Measurements from ENCODE around the gene PRKCZ. TPM values are rescaled to one million over a fixed set of nuclear protein-coding genes. Genes with fewer than 3 reads are reported as not detected.

PRKCZ gene
- total and polyA plus RNA-seq, 9 of the 15 experiments (the other 6 are each of a cell fraction or from before 2014, with no cell fraction given): 0.07 to 3.1 (median 1.3) TPM

DNA sequence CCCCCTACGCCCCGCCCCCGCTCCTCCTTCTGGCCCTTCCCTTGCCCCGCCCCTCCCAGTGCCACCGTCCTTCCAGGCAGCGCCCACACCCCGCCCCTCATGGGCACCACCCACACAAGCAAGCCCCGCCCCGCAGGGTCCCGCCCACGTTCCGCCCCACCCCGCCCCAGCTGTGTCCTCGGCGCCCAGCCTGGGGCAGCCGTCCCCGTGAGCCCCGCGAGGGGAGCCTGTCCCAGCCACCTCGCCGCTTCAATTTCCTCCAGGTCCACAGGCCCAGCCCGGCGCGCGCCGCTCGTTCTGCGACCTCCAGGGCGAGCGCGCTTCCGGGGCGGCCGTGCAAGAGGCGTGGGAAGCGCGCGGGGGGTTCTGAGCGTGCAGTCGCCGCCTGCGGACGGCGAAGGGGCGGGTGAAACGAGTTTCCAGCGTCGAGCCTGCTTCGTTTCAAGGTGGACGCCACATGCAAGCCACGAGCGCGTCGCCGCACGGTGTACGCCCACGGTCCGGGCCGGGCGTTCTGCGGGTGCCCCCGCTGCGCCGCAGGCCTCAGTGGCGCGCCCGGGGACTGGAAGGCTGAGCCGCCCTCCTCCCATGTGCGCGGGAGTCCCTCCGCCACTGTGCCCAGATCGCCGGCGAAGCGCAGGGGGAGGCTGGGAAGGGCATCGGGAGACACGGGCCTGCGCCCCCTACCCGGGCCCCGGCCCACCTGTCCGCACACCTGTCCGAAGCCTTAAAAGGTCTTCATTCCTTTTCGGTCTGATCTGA is 155.2 kb downstream of the PRKCZ start (continued):
- TF ChIP-seq GMEB1 (CRISPR knock-in tag; IDR thresholded peaks at IDR 0.05): peak; percentile 78
- no peak for TF ChIP-seq ARNT (IDR thresholded peaks at IDR 0.05)
- TF ChIP-seq, protein P1, sequence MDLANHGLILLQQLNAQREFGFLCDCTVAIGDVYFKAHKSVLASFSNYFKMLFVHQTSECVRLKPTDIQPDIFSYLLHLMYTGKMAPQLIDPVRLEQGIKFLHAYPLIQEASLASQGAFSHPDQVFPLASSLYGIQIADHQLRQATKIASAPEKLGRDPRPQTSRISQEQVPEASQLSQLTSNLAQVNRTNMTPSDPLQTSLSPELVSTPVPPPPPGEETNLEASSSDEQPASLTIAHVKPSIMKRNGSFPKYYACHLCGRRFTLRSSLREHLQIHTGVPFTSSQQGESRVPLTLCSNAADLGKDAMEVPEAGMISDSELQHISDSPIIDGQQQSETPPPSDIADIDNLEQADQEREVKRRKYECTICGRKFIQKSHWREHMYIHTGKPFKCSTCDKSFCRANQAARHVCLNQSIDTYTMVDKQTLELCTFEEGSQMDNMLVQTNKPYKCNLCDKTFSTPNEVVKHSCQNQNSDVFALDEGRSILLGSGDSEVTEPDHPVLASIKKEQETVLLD (IDR thresholded peaks at IDR 0.05): no peak
- TF ChIP-seq MYNN (IDR thresholded peaks at IDR 0.05): no peak
- no peak for TF ChIP-seq MYNN (CRISPR knock-in tag; IDR thresholded peaks at IDR 0.05)
- TF ChIP-seq FOXK2 (conservative IDR thresholded peaks at IDR 0.05 in 1 of 2, IDR thresholded peaks at IDR 0.05 in 1 of 2; ENCODE audit: low read depth in 2 of 2): no peak
- peak; percentile 91; the same call in 1 of the 2 replicates for TF ChIP-seq ZBTB9 (CRISPR knock-in tag; IDR thresholded peaks at IDR 0.05)
- TF ChIP-seq IFI16 (CRISPR knock-in tag; IDR thresholded peaks at IDR 0.05): no peak; the same call in 1 of the 2 replicates
- no peak for TF ChIP-seq ZFP91 (CRISPR knock-in tag; IDR thresholded peaks at IDR 0.05)
